GM19438 (cell line): ENCODE data around the gene LGALS7.
"Not testable (repeated sequence)": the region's sequence is repeated elsewhere in the genome, so short reads cannot be mapped to it uniquely, and the experiment has no call there.

Experiments used
- ATAC-seq: cut with Tn5 transposase; IDR thresholded peaks from one replicate; pipeline ENCODE4 v1.9.1; 2021; ENCODE audit warnings: low read depth; ENCODE audit not compliant: unreplicated experiment

The LGALS7 gene

GRCh38 chr19:38773469-38774177 lies at the start of gene LGALS7:
Gene LGALS7, minus strand, starts transcription at chr19:38773517. Its CDS starts 25 bp downstream, at chr19:38773492.
- no peak for ATAC-seq

DNA sequence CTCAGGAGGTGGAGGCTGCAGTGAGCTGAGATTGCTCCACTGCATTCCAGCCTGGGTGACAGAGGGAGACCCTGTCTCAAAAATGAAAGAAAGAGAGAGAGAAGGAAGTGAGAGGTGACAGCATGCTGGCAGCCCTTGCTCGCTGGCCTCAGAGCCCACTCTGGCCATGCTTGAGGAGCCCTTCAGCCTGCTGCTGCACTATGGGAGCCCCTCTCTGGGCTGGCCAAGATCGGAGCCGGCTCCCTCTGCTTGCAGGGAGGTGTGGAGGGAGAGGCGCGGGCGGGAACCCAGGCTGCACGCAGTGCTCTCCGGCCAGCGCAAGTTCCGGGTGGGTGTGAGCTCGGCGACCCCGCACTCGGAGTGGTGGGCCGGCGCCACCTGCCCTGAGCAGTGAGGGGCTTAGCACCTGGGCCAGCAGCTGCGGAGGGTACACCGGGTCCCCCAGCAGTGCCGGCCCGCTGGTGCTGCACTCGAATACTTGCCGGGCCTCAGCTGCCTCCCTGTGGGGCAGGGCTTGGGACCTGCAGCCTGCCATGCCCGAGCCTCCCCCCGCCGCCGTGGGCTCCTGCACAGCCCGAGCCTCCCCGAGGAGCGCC lies 48.0 kb upstream of the LGALS7 start:
- ATAC-seq, result not testable (repeated sequence)

DNA sequence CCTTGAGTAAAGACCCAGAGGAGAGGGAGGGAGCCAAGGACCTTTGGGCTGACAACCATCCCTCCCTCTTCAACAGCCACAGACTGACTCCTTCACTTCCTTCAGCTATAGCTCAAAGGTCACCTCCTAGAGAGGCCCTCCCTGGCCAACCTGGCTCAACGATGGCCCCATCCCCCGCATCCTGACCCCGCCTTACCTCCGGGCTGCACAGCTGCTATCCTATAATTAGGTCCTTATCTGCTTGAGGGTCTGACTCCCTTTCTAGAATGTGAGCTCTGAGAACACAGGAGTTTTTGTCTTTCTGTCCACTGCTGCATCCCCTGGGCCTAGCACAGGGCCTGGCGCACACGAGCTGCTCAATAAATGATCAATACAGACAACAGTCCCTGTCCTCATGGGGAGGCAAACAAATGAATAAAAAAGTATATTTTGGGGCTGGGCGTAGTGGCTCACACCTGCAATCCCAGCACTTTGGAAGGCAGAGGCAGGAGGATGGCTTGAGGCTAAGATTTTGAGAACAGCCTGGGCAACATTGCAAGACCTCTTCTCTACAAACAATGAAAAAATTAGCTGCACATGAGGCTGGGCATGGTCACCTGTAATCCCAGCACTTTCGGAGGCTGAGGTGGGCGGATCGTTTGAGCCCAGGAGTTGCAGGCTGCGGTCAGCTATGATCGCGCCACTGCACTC lies 46.1 kb upstream of the LGALS7 start:
- ATAC-seq, result no peak

GRCh38 chr19:38817081-38817480 lies 43.8 kb upstream of the LGALS7 start:
- ATAC-seq, result no peak

GRCh38 chr19:38816131-38816750 lies 42.9 kb upstream of the LGALS7 start:
- no peak for ATAC-seq

DNA sequence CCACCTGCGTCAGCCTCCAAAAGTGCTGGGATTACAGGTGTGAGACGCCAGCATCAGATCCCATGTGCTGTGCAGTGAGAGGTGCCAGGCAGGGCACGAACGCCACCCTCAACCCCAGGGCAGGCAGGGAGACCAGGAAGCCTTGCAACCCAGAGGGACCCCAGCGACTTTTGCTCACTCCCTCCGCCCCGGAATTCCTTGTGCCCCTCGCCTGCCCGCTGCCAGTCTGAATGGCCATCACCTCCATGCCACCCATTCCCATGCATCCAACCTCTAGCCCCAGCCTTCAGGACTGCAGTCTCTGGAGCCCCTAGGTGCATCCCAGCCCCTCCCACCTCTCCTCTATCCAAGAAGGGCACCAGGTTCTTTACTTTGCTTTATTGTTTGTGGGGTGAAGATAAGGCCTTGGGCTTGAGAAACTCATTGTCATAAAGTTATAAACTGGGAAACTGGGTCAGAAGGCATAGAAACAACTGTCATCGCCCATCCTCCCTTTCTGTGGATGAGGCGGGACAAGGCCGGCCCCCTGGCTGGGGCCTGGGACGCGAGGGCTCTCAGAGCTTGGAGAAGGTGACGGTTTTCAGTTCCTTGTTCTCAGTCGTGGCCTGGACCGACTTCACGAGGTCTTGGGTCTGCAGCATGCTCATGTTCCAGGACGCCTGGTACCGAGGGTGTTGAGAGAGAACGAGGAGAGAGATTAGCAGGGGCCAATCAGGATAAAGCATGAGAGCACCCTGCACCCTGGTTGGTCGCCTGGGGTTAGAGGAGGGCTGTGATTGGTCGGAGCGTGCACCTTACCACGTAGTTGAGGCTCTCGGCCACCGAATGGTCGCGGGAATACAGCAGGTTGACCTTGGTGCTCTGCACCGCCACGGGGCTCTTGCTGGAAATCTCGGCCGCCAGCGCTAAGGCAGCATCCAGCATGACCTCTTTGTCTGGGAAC lies 42.0 kb upstream of the LGALS7 start:
- ATAC-seq, result no peak

DNA sequence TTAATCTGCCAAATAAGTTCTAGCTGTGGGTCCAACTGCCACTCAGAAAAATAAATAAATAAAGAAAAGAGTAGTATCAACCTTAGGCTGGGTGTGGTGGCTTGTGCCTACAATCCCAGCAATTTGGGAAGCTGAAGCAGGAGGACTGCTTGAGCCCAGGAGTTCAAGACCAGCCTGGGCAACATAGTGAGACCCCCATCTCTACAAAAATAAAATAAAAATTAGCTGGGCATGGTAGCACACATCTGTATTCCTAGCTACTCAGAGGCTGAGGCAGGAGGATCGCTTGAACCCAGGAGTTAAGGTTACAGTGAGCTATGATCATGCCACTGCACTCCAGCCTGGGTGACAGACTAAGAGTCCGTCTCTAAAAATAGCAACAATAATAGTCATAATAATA lies 40.6 kb upstream of the LGALS7 start:
- not testable (repeated sequence) for ATAC-seq

GRCh38 chr19:38813323-38813722 lies 40.0 kb upstream of the LGALS7 start:
- ATAC-seq, result no peak

DNA sequence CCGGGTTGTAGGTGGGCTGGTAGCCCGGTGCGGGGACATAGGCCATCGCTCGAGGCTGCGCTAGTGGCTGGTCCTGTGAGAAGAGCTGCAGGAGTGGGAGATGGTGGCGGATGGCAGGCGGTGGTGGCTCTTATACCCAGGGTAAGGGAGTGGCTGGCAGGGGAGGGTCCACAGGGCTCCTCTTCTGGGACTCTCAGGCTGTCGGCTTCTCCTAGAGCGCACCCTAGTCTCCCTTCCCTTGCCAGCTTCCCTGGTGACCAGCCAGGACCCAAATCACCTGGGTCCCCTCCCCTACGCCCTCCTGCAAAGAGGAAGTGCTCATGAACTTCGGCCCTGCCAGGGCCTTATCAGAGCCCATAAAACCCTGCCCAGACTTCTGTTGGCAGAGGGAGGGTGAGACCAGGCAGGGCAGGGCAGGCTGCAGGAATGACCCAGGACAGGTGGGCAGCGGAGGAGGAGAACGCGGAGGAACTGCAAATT lies 39.6 kb upstream of the LGALS7 start, which contains the start of gene LGALS4:
LGALS4 (minus strand) TSS at position 105 of the 480 bp plus-strand sequence; CDS start at position 46, 59 bp downstream.
- no peak for ATAC-seq

- ATAC-seq, result no peak
Observed at GRCh38 chr19:38812009-38812840, 38.9 kb upstream of the LGALS7 start.

- ATAC-seq, result no peak
Observed at GRCh38 chr19:38809592-38810252, 36.4 kb upstream of the LGALS7 start.

GRCh38 chr19:38808741-38809140 lies 35.4 kb upstream of the LGALS7 start:
- no peak for ATAC-seq

GRCh38 chr19:38807374-38808098 lies 34.2 kb upstream of the LGALS7 start:
- not testable (repeated sequence) for ATAC-seq

DNA sequence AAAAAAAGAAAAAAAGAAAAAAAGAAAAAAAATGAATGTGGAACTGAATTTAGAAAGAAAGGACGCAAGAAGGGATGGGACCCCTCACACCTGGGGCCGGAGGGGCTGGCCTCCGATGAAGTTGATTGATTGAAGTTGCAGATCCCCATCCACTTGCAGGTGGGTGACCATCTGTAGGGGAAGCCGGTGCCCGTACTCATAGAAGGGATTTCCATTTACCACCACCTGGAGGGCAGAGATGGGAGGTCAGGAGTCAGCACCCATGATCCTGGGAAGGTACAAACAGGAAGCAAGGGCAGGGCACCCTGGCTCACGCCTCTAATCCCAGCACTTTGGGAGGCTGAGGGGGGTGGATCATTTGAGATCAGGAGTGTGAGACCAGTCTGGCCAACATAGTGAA lies 33.1 kb upstream of the LGALS7 start:
- ATAC-seq, result no peak

DNA sequence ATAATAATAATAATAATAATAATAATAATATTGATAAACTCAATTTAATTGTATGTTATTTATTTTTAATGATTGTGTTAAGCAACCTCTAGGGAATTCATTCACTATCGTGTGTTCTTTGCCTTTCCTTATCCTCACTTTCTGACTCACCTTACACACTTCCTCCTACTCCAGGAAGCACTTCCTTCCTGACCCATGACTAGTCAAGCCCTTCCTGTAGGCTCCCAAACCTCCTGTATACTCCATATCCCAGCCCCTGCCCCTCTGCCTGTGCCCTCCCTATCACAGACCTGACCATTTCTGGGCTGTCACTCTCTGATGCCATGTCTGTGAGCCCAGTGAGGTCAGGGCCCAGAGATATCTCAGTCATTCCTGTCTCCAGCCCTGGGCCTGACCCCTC lies 31.9 kb upstream of the LGALS7 start:
- ATAC-seq, result no peak

DNA sequence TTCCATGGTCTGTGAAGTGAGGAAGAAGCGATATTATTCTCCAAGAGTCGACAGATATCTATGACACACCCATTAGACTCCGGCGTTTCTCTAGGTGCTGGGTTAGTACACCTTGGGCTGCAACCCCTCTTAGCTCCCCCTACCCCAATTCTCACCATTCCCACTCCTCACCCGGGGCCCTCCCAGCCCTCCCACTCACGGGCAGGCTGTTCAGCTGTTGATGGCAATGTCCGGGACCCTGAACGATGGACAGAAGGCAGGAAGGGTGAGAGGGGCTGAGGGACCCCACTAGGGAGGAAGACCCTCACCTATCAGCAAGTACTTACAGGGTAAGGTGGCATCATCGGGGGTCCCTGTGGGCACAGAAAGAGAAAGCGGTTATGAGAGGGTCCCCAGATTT lies 30.2 kb upstream of the LGALS7 start:
- no peak for ATAC-seq

- no peak for ATAC-seq
Observed at GRCh38 chr19:38801359-38802095, 28.2 kb upstream of the LGALS7 start.
